Spinal cord (tissue), 10 donors: Measurements from ENCODE around the gene IL3. TPM values are rescaled to one million over a fixed set of nuclear protein-coding genes. Genes with fewer than 3 reads are reported as not detected.
"Not testable (repeated sequence)": the region's sequence is repeated elsewhere in the genome, so short reads cannot be mapped to it uniquely, and the experiment has no call there.

Source experiments
- DNase-seq, 6 donors: peaks; one replicate each; pipeline versions ENCODE4 v3.0.0 to v3.0.0-alpha.2; 2013 to 2015; ENCODE audit warnings: low spot score in 6 of 6, low read depth in 4 of 6
- H3K27ac ChIP-seq: one replicate; pipeline ENCODE4 v1.5.1; 2013; ENCODE audit warnings: low read depth, low read length, control low read depth
- H3K27me3 ChIP-seq: one replicate; pipeline ENCODE4 v1.6.1; 2013; ENCODE audit warnings: low read length; ENCODE audit not compliant: control insufficient read depth, insufficient read depth
- H3K36me3 ChIP-seq: one replicate; pipeline ENCODE4 v1.6.1; 2013; ENCODE audit warnings: low read length; ENCODE audit not compliant: control insufficient read depth, insufficient read depth
- H3K4me1 ChIP-seq: one replicate; pipeline ENCODE4 v1.6.1; 2013; ENCODE audit warnings: low read length; ENCODE audit not compliant: control insufficient read depth, insufficient read depth
- H3K4me3 ChIP-seq: one replicate; pipeline ENCODE4 v1.5.1; 2013; ENCODE audit warnings: low read depth, low read length, control low read depth
- H3K9me3 ChIP-seq: one replicate; pipeline ENCODE4 v1.6.1; 2013; ENCODE audit warnings: low read length; ENCODE audit not compliant: control insufficient read depth, insufficient read depth
- WGBS: methylation state at CpG from one replicate; pipeline ENCODE4 v1.1.5; 2013; ENCODE audit warnings: missing lambda C conversion rate; ENCODE audit not compliant: insufficient coverage; 5-methylcytosine and 5-hydroxymethylcytosine counted together
- polyA plus RNA-seq, 2 donors: library from polyadenylated mRNA; unstranded; fragments of 120-200 nt; gene quantifications; one replicate each; pipeline ENCODE4 v1.2.1, GENCODE V29; 2013; ENCODE audit not compliant: insufficient read length in 2 of 2
- small RNA-seq: library from RNA; depleted of rRNA; stranded (forward); fragments of <200 nt; gene quantifications from one replicate; pipeline ENCODE3, GENCODE V24; 2014; ENCODE audit warnings: low replicate concordance
- total RNA-seq, 2 donors: library from RNA; depleted of rRNA in 1 of 2; stranded (reverse); fragments of 120-200 nt in 1 of 2; fragments of >200 nt in 1 of 2; gene quantifications; one replicate each; pipeline versions ENCODE4 v1.2.3 to v1.2.4, GENCODE V29; 2013 to 2014
- donor health status: healthy.

IL3 gene
- total and polyA plus RNA-seq, 4 donors, result not detected

- not testable (repeated sequence) for H3K27me3 ChIP-seq, H3K4me3 ChIP-seq, H3K4me1 ChIP-seq, DNase-seq, H3K27ac ChIP-seq, H3K9me3 ChIP-seq, H3K36me3 ChIP-seq
- no CpG with 5 or more reads among the region's 4 CpGs for WGBS
These were observed 48.5 kb downstream of the IL3 start for GRCh38 chr5:132108957-132109356.

DNA sequence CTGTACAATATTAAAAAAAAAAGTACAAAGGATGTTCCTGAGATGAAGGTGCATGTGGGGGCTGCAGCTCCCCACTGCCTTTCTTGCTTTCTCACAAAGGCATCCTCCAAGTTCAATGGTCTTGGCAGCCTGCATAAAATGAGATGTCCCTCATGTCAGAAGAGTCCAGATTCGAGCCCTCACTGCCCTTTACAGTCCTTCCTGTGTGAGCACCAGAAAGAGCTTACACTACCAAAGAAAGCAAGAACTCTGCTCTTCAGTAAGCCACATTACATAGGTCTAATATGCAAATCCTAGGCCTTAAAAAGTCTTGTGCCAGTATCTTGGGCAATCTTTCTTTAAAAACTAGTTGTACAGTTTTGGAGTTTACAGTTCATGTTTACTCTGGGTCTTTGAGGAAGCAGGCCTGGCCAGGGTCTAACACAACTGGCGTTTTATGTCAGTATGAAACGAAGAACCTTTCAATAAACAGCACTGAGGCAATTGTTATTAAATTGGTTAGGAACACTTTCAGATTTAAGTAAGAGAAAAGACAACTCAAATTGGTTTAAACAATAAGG is 49.1 kb downstream of the IL3 start:
- Histone ChIP-seq H3K27ac (no peak overlapping the region), H3K9me3 (peaks cover 1% of the 10 kb centered on the region), H3K4me1 (no peaks in the 10 kb centered on the region), H3K4me3 (no peak overlapping the region), H3K27me3 (no peaks in the 10 kb centered on the region), H3K36me3 (no peaks in the 10 kb centered on the region)
- no peak for DNase-seq
- 82% methylated on average over 1 of the region's 3 CpGs for WGBS

DNA sequence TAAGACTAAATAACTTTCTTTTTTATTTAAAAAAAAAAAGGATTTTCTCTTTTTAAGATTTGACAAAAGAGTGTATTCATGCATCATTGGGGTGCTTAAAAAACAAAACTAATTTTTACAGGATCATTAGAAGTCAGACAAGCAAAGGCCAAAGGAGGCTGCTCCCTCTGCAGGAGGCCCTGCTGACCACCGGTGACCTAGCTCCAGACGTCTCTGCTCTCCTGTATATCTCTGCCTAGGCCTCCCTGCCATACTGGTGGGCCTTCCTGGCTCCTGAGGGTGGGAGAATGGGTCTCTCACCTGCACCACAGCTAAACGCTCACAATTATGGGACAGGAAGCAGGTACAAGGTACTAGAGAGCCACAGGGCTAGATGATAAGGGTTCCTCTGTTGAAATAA is 49.7 kb downstream of the IL3 start:
- WGBS, result no CpG with 5 or more reads among the region's 3 CpGs
- H3K4me3 ChIP-seq, result no peak overlapping the region
- DNase-seq, result no peak
- no peaks in the 10 kb centered on the region for H3K36me3 ChIP-seq
- no peaks in the 10 kb centered on the region for H3K4me1 ChIP-seq
- no peak overlapping the region for H3K27ac ChIP-seq
- H3K9me3 ChIP-seq, result peaks cover 1% of the 10 kb centered on the region
- H3K27me3 ChIP-seq, result no peaks in the 10 kb centered on the region

- Histone ChIP-seq H3K9me3 (peaks cover 1% of the 10 kb centered on the region), H3K36me3 (no peaks in the 10 kb centered on the region), H3K27ac (no peak overlapping the region), H3K4me1 (no peaks in the 10 kb centered on the region), H3K27me3 (no peaks in the 10 kb centered on the region), H3K4me3 (no peak overlapping the region)
- no peak for DNase-seq
These were observed 50.5 kb downstream of the IL3 start for GRCh38 chr5:132110930-132111329.

GRCh38 chr5:132112111-132112510 is 51.7 kb downstream of the IL3 start:
- Histone ChIP-seq H3K36me3 (no peaks in the 10 kb centered on the region), H3K27ac (no peak overlapping the region), H3K4me1 (no peaks in the 10 kb centered on the region), H3K4me3 (no peak overlapping the region), H3K27me3 (no peaks in the 10 kb centered on the region), H3K9me3 (peaks cover 1% of the 10 kb centered on the region)
- peak in 1 of 6 donors; percentile 35 for DNase-seq
- WGBS, result 100% methylated on average over 1 of the region's 3 CpGs

Small RNA genes within 50 kb of the gene (small RNA-seq; reads per million reads assigned to genes)
- gene RF00285, result not detected

Other genes starting within 250 kb of the IL3 start
- gene MEIKIN, start 115.0 kb upstream of the IL3 start, total RNA-seq, result 1 to 10 TPM in 1 of 2 donors, under 1 TPM in 1; 0.17 to 1.9 TPM
- gene MEIKIN, start 115.0 kb upstream of the IL3 start, polyA plus RNA-seq, result 1 to 10 TPM in 1 of 2 donors, under 1 TPM in 1; 0.36 to 1.1 TPM
- 100 to 1,000 TPM in 1 of 2 donors, 10 to 100 TPM in 1; 27.9 to 103 TPM for gene ACSL6, start 49.0 kb upstream of the IL3 start, total RNA-seq
- gene ACSL6, start 49.0 kb upstream of the IL3 start, polyA plus RNA-seq, result 10 to 100 TPM; 72.1 to 77.7 TPM
- not detected for gene CSF2, start 13.1 kb downstream of the IL3 start, total RNA-seq
- gene CSF2, start 13.1 kb downstream of the IL3 start, polyA plus RNA-seq, result not detected
- gene P4HA2, start 167.2 kb downstream of the IL3 start, total RNA-seq, result 10 to 100 TPM; 26.0 to 44.1 TPM
- gene P4HA2, start 167.2 kb downstream of the IL3 start, polyA plus RNA-seq, result 10 to 100 TPM; 11.2 to 18.4 TPM
- gene PDLIM4, start 197.0 kb downstream of the IL3 start, total RNA-seq, result 10 to 100 TPM; 10.6 to 28.1 TPM
- gene PDLIM4, start 197.0 kb downstream of the IL3 start, polyA plus RNA-seq, result 10 to 100 TPM; 35.1 to 40.9 TPM
- 1 to 10 TPM; 4.0 to 8.7 TPM for gene SLC22A4, start 233.7 kb downstream of the IL3 start, total RNA-seq
- gene SLC22A4, start 233.7 kb downstream of the IL3 start, polyA plus RNA-seq, result 1 to 10 TPM; 7.4 to 7.9 TPM